ENCODE measurements around the gene DUSP1.

DNA sequence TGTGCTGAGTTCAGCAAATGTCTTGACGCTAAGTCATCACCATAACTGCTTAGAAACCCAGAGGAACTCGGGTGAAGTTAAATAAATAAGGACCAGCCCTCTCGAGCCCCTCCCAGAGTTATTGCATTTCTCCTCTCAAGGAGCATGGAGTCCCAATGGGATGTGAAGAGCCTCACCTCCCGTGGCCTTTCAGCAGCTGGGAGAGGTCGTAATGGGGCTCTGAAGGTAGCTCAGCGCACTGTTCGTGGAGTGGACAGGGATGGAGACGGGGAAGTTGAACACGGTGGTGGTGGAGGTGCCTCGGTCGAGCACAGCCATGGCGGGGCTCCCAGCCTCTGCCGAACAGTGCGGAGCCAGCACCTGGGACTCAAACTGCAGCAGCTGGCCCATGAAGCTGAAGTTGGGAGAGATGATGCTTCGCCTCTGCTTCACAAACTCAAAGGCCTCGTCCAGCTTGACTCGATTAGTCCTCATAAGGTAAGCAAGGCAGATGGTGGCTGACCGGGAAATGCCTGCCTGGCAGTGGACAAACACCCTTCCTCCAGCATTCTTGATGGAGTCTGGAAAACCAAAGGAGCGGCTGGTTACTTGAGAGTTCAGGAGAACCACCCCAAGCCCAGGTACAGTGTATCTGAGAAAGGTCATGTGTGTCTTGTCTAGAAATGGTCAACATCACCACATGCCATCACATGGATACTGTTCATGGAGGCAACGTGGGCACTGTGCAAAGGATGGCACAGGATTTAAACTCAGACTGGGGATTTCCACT lies 2.2 kb downstream of the DUSP1 start:
- no peak for TF ChIP-seq POLR2A (IDR thresholded peaks at IDR 0.05)
- TF ChIP-seq, protein P1, sequence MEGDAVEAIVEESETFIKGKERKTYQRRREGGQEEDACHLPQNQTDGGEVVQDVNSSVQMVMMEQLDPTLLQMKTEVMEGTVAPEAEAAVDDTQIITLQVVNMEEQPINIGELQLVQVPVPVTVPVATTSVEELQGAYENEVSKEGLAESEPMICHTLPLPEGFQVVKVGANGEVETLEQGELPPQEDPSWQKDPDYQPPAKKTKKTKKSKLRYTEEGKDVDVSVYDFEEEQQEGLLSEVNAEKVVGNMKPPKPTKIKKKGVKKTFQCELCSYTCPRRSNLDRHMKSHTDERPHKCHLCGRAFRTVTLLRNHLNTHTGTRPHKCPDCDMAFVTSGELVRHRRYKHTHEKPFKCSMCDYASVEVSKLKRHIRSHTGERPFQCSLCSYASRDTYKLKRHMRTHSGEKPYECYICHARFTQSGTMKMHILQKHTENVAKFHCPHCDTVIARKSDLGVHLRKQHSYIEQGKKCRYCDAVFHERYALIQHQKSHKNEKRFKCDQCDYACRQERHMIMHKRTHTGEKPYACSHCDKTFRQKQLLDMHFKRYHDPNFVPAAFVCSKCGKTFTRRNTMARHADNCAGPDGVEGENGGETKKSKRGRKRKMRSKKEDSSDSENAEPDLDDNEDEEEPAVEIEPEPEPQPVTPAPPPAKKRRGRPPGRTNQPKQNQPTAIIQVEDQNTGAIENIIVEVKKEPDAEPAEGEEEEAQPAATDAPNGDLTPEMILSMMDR (IDR thresholded peaks at IDR 0.05), result no peak
